Measurements from ENCODE around the gene MTM1.

GRCh38 chrX:150627957-150628356 is 59.5 kb downstream of the MTM1 start:
- no peak for TF ChIP-seq SIN3A (IDR thresholded peaks at IDR 0.05; ENCODE audit: borderline replicate concordance, insufficient read depth, low read length)
- no peak for TF ChIP-seq POLR2AphosphoS5 (IDR thresholded peaks at IDR 0.05; ENCODE audit: low read depth, low read length)
- no peak for TF ChIP-seq TAF1 (IDR thresholded peaks at IDR 0.05; ENCODE audit: borderline replicate concordance, insufficient read depth, low read length)

Data from PFSK-1 (cell line).